ENCODE measurements around the gene DCT.
"Not testable (repeated sequence)": the region's sequence is repeated elsewhere in the genome, so short reads cannot be mapped to it uniquely, and the experiment has no call there.

The DCT gene

GRCh38 chr13:94479616-94480015, at the start of gene DCT:
DCT (minus strand) TSS chr13:94479682; CDS start chr13:94479255, 427 bp downstream.
- no peak for FAIRE-seq

- FAIRE-seq = not testable (repeated sequence)
Observed at GRCh38 chr13:94526956-94527355, 47.5 kb upstream of the DCT start.

- no peak for FAIRE-seq
Observed at GRCh38 chr13:94525781-94526180, 46.3 kb upstream of the DCT start.

GRCh38 chr13:94524407-94524806, 44.9 kb upstream of the DCT start:
- FAIRE-seq = no peak

- FAIRE-seq = no peak
Observed at GRCh38 chr13:94520001-94520400, 40.5 kb upstream of the DCT start.

GRCh38 chr13:94516456-94516855, 37.0 kb upstream of the DCT start:
- FAIRE-seq = no peak

- FAIRE-seq = no peak
Observed at GRCh38 chr13:94515911-94516310, 36.4 kb upstream of the DCT start.

- FAIRE-seq = no peak
Observed at GRCh38 chr13:94515374-94515773, 35.9 kb upstream of the DCT start.

GRCh38 chr13:94513026-94513425, 33.5 kb upstream of the DCT start:
- FAIRE-seq = no peak

GRCh38 chr13:94505730-94506129, 26.2 kb upstream of the DCT start:
- no peak for FAIRE-seq

- no peak for FAIRE-seq
Observed at GRCh38 chr13:94503851-94504250, 24.4 kb upstream of the DCT start.

GRCh38 chr13:94498831-94499230, 19.3 kb upstream of the DCT start:
- FAIRE-seq = not testable (repeated sequence)

GRCh38 chr13:94495806-94496205, 16.3 kb upstream of the DCT start:
- FAIRE-seq = no peak

- FAIRE-seq = no peak
Observed at GRCh38 chr13:94494026-94494425, 14.5 kb upstream of the DCT start.

- FAIRE-seq = no peak
Observed at GRCh38 chr13:94487043-94487442, 7.6 kb upstream of the DCT start.

GRCh38 chr13:94483970-94484369, 4.5 kb upstream of the DCT start:
- FAIRE-seq = no peak

- no peak for FAIRE-seq
Observed at GRCh38 chr13:94481941-94482340, 2.5 kb upstream of the DCT start.

- FAIRE-seq = no peak
Observed at GRCh38 chr13:94480672-94481145, 1.2 kb upstream of the DCT start.

GRCh38 chr13:94478913-94479312, 569 bp downstream of the DCT start:
- FAIRE-seq = no peak

- no peak for FAIRE-seq
Observed at GRCh38 chr13:94470126-94470525, 9.4 kb downstream of the DCT start.

GRCh38 chr13:94464771-94465170, 14.7 kb downstream of the DCT start:
- FAIRE-seq = no peak

GRCh38 chr13:94462670-94463069, 16.8 kb downstream of the DCT start:
- FAIRE-seq = no peak

GRCh38 chr13:94459116-94459515, 20.4 kb downstream of the DCT start:
- FAIRE-seq = no peak

GRCh38 chr13:94455414-94455813, 24.1 kb downstream of the DCT start:
- no peak for FAIRE-seq

- no peak for FAIRE-seq
Observed at GRCh38 chr13:94454906-94455305, 24.6 kb downstream of the DCT start.

GRCh38 chr13:94454334-94454733, 25.1 kb downstream of the DCT start:
- no peak for FAIRE-seq
